ENCODE results near the gene INPP5D. TPM values are rescaled to one million over a fixed set of nuclear protein-coding genes. Genes with fewer than 3 reads are reported as not detected.

The INPP5D gene
- total and polyA plus RNA-seq, 2 donors (not counting 3 experiments of a cell fraction or from before 2014, with no cell fraction given) = 13.9 to 46.6 TPM

- Histone ChIP-seq H3K36me3 (ENCODE audit: control insufficient read depth in 2 of 2, extremely low read depth in 1 of 2, insufficient read depth in 2 of 2, low read length in 2 of 2) (peaks cover 0 to 4% of the 10 kb centered on the region in 2 experiments), H3K27ac (ENCODE audit: insufficient read depth, low read depth, low read length) (no peak overlapping the region), H3K9ac (replicated peaks; ENCODE audit: extremely low read depth, insufficient read depth, low read length) (no peak overlapping the region), H3K4me3 (replicated peaks in 1 of 3; ENCODE audit: insufficient read depth in 1 of 3, low read depth in 1 of 3, low read length in 3 of 3) (no peak overlapping the region), H3K27me3 (ENCODE audit: control insufficient read depth in 2 of 2, insufficient read depth in 2 of 2, low read length in 2 of 2) (no peaks in the 10 kb centered on the region), H3K4me2 (ENCODE audit: insufficient read depth, low read length) (peak overlapping the region; percentile 75), H3K4me1 (ENCODE audit: control insufficient read depth, extremely low read depth, insufficient read depth, low read length) (peaks cover 35% of the 10 kb centered on the region), H3K9me3 (replicated peaks; ENCODE audit: control insufficient read depth, insufficient read depth, low read length) (no peaks in the 10 kb centered on the region), H3K79me2 (ENCODE audit: control insufficient read depth, insufficient read depth, low read length) (peaks cover 32% of the 10 kb centered on the region), H4K20me1 (replicated peaks; ENCODE audit: control insufficient read depth, extremely low read depth, insufficient read depth, low read length) (no peaks in the 10 kb centered on the region), H3K9me1 (replicated peaks; ENCODE audit: control insufficient read depth, extremely low read depth, insufficient read depth, low read length) (no peaks in the 10 kb centered on the region), H2AFZ (ENCODE audit: low read depth, low read length) (no peak overlapping the region)
- ChIA-PET POLR2A (no interaction called here), CTCF (interaction anchor here (1.4 to 4.3 kb wide), 4 partner anchors 14 to 209 kb away, joined by 3 to 30 read pairs (median 16); no protein-coding TSS in a partner anchor)
- TF ChIP-seq POLR2A (IDR thresholded peaks at IDR 0.05; ENCODE audit: low read depth, low read length) (no peak), FOS (IDR thresholded peaks at IDR 0.05; ENCODE audit: borderline replicate concordance, insufficient read depth, low read length) (no peak), POLR2AphosphoS5 (IDR thresholded peaks at IDR 0.05; ENCODE audit: insufficient read depth, low read depth, low read length) (no peak)
- BruUV-seq (replicated peaks) = no TSS peak
- dilution Hi-C loops (cut with MboI; ENCODE audit: extremely low pct_ligation_motif_present, low sequenced_read_pairs) = no loop called here
- DNase-seq (ENCODE audit: low read depth, low spot score) (no peak), FAIRE-seq (no peak)
- intact Hi-C loops (cut with micrococcal nuclease) = no loop called here
Observed at GRCh38 chr2:233062451-233062850, 2.3 kb downstream of the INPP5D start.

GRCh38 chr2:233062946-233063268 lies 2.8 kb downstream of the INPP5D start:
- no peak overlapping the region for H3K4me3 ChIP-seq (replicated peaks in 1 of 3; ENCODE audit: insufficient read depth in 1 of 3, low read depth in 1 of 3, low read length in 3 of 3)
- ChIA-PET CTCF (interaction anchor here (1.4 kb wide), 1 partner anchor 13 kb away, joined by 3 read pairs; no protein-coding TSS in a partner anchor), POLR2A (no interaction called here)
- no peak for TF ChIP-seq POLR2A (IDR thresholded peaks at IDR 0.05; ENCODE audit: low read depth, low read length)
- no peak for TF ChIP-seq CTCF (IDR thresholded peaks at IDR 0.05; ENCODE audit: extremely low read depth in 1 of 2, insufficient read depth in 1 of 2, low read depth in 1 of 2, low read length in 2 of 2)
- no peak for TF ChIP-seq EZH2 (IDR thresholded peaks at IDR 0.05; ENCODE audit: borderline replicate concordance, low read depth, low read length, severe bottlenecking)
- TF ChIP-seq FOS (IDR thresholded peaks at IDR 0.05; ENCODE audit: borderline replicate concordance, insufficient read depth, low read length) = no peak
- TF ChIP-seq MYC (IDR thresholded peaks at IDR 0.05; ENCODE audit: low read depth, low read length) = no peak
- no peak for TF ChIP-seq JUN (IDR thresholded peaks at IDR 0.05; ENCODE audit: borderline replicate concordance, insufficient read depth, insufficient read length, low read depth)
- TF ChIP-seq GATA2 (IDR thresholded peaks at IDR 0.05; ENCODE audit: insufficient read depth, insufficient read length, low read depth, low read length) = no peak
- no peak for TF ChIP-seq MAX (IDR thresholded peaks at IDR 0.05; ENCODE audit: insufficient read depth, insufficient read length)
- TF ChIP-seq POLR2AphosphoS5 (IDR thresholded peaks at IDR 0.05; ENCODE audit: insufficient read depth, low read depth, low read length) = no peak
- H3K36me3 ChIP-seq (ENCODE audit: control insufficient read depth in 2 of 2, extremely low read depth in 1 of 2, insufficient read depth in 2 of 2, low read length in 2 of 2) = peaks cover 0 to 4% of the 10 kb centered on the region in 2 experiments
- dilution Hi-C loops (cut with MboI; ENCODE audit: extremely low pct_ligation_motif_present, low sequenced_read_pairs) (no loop called here), intact Hi-C loops (cut with micrococcal nuclease) (no loop called here)
- no peak overlapping the region for H3K27ac ChIP-seq (ENCODE audit: insufficient read depth, low read depth, low read length)
- no peak overlapping the region for H3K9ac ChIP-seq (replicated peaks; ENCODE audit: extremely low read depth, insufficient read depth, low read length)
- H3K27me3 ChIP-seq (ENCODE audit: control insufficient read depth in 2 of 2, insufficient read depth in 2 of 2, low read length in 2 of 2) = no peaks in the 10 kb centered on the region
- no peak overlapping the region for H2AFZ ChIP-seq (ENCODE audit: low read depth, low read length)
- H3K79me2 ChIP-seq (ENCODE audit: control insufficient read depth, insufficient read depth, low read length) = peaks cover 36% of the 10 kb centered on the region
- no peaks in the 10 kb centered on the region for H3K9me3 ChIP-seq (replicated peaks; ENCODE audit: control insufficient read depth, insufficient read depth, low read length)
- BruUV-seq (replicated peaks) = no TSS peak
- peaks cover 36% of the 10 kb centered on the region for H3K4me1 ChIP-seq (ENCODE audit: control insufficient read depth, extremely low read depth, insufficient read depth, low read length)
- no peak for FAIRE-seq
- H3K9me1 ChIP-seq (replicated peaks; ENCODE audit: control insufficient read depth, extremely low read depth, insufficient read depth, low read length) = no peaks in the 10 kb centered on the region
- H4K20me1 ChIP-seq (replicated peaks; ENCODE audit: control insufficient read depth, extremely low read depth, insufficient read depth, low read length) = no peaks in the 10 kb centered on the region
- DNase-seq (ENCODE audit: low read depth, low spot score) = no peak
- H3K4me2 ChIP-seq (ENCODE audit: insufficient read depth, low read length) = no peak overlapping the region

All from endothelial cell of umbilical vein (primary cell).